AG08395 (cell line): ENCODE results near the gene GNG7.

Experiments
- DNase-seq: peaks from one replicate; pipeline ENCODE4 v3.0.0; 2012; ENCODE audit warnings: mixed read lengths, low spot score

GNG7 gene

GRCh38 chr19:2462635-2463421 lies 239.7 kb downstream of the GNG7 start:
- peak; percentile 93 for DNase-seq

- DNase-seq, result peak; percentile 78
These were observed 240.5 kb downstream of the GNG7 start for GRCh38 chr19:2461751-2462634.
